ENCODE results near the gene CCDC47.
A peak's percentile ranks its signal among the peaks of the same experiment; 100 is the strongest.

CCDC47 gene

DNA sequence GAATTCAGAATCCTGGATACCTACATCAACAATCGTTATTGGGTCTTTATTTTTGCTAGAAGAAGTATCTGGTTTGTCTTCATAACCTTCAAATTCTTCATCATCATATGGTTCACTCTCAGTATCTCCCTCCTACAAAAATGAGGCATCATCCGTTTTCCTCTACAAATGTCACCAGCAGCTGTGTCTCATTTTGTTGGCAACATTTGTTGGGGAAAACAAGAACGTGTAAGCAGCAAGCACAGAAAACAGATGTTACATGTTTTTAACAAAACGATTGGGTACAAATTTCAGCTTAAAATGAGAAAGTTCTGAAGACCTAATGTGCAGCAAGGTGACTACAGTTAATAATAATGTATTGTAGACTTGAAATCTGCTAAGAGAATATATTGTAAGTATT lies 8.7 kb downstream of the CCDC47 start:
- Histone ChIP-seq H3K27ac (ENCODE audit: low read depth, low read length) (no peak overlapping the region), H3K4me3 (ENCODE audit: low read depth in 1 of 2, low read length in 2 of 2) (no peak overlapping the region), H3K36me3 (ENCODE audit: control insufficient read depth in 1 of 2, insufficient read depth in 2 of 2, low read length in 2 of 2) (peaks cover 12 to 41% of the 10 kb centered on the region in 2 donors), H3K4me1 (ENCODE audit: control insufficient read depth in 1 of 2, insufficient read depth in 2 of 2, low read length in 2 of 2) (peaks cover 8% of the 10 kb centered on the region in 2 donors), H3K9ac (ENCODE audit: low read depth in 1 of 2, low read length in 2 of 2) (no peak overlapping the region), H3K9me3 (ENCODE audit: control insufficient read depth in 1 of 2, low read length in 2 of 2) (no peaks in the 10 kb centered on the region), H3K27me3 (ENCODE audit: control insufficient read depth in 1 of 2, insufficient read depth in 2 of 2, low read length in 2 of 2) (no peaks in the 10 kb centered on the region)

DNA sequence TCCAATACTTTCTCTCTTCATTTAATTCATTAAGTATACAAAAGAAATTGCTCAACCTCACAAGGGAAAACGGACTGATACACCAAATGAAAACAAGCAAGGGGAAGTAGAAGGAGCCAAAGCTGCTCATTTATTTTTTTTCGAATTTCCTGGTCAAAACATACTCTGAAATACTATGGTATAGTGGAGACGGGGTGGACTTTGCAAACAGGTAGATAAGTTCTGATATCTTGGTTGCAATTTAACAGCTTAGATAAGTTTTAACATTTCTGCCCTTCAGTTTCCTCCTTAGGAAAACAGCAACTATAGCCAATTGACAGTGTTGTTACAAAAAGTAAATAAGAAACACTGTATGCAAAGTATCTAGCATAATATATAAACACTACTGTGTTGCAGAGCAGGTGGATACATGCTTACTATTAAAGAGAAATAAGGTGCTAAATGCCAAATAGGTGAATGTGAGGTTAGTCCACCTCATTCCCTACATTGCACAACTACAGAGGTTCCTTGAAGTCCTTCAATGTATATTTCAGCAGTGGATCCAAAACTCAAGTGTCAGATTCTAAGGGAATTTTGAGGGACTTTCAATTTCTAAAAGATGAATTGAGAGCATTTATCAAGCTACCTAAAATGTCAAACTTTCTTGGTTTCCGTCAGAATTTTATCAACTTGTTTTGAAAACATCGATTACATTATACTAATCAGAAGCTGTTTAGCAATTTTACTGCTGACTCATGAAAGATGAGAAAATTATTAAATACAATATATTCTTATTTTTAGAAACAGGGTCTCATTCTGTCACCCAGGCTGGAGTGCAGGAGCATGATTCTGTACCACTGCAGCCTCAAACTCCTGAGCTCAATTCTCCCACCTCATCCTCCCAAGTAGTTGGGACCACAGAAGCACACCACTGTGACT lies 11.0 kb downstream of the CCDC47 start:
- peak overlapping the region in 1 of 2 donors; percentile 25 for H3K9ac ChIP-seq (ENCODE audit: low read depth in 1 of 2, low read length in 2 of 2)
- peak overlapping the region in 1 of 2 donors; percentile 31 for H3K4me3 ChIP-seq (ENCODE audit: low read depth in 1 of 2, low read length in 2 of 2)
- H3K4me1 ChIP-seq (ENCODE audit: control insufficient read depth in 1 of 2, insufficient read depth in 2 of 2, low read length in 2 of 2) = peaks cover 8% of the 10 kb centered on the region in 2 donors
- peaks cover 17 to 49% of the 10 kb centered on the region in 2 donors for H3K36me3 ChIP-seq (ENCODE audit: control insufficient read depth in 1 of 2, insufficient read depth in 2 of 2, low read length in 2 of 2)
- H3K27me3 ChIP-seq (ENCODE audit: control insufficient read depth in 1 of 2, insufficient read depth in 2 of 2, low read length in 2 of 2) = no peaks in the 10 kb centered on the region
- no peaks in the 10 kb centered on the region for H3K9me3 ChIP-seq (ENCODE audit: control insufficient read depth in 1 of 2, low read length in 2 of 2)
- no peak overlapping the region for H3K27ac ChIP-seq (ENCODE audit: low read depth, low read length)

DNA sequence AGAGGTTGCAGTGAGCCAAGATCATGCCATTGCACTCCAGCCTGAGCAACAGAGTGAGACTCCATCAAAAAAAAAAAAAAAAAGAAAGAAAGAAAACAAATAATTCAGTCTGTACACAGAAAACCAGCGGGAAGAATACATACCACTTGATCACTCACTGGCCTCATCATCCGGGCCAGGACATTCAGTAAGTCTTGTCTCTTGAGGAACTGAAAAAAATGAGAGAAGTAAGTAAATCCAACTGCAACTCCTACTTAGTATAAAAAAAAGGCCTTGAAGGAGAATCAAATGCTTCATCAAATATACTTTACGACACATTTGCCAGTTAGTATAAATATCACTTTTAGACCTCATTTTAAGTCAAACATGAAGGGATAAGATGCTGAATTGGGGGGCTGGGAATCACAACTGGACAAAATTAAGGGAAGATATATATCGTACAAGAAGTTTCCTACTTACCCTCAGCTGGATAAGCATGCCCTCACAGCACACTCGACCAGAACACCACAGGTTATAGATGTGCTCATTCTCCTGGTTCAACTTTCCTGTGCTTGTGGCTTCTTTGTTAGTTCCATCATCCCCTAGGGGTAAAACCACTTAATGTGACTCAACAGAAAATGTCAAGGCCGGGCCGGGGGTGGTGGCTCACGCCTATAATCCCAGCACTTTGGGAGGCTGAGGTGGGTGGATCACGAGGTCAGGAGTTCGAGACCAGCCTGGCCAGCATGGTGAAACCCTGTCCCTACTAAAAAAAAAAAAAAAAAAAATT lies 12.4 kb downstream of the CCDC47 start:
- Histone ChIP-seq H3K27me3 (ENCODE audit: control insufficient read depth in 1 of 2, insufficient read depth in 2 of 2, low read length in 2 of 2) (no peaks in the 10 kb centered on the region), H3K27ac (ENCODE audit: low read depth, low read length) (no peak overlapping the region), H3K4me1 (ENCODE audit: control insufficient read depth in 1 of 2, insufficient read depth in 2 of 2, low read length in 2 of 2) (peaks cover 8% of the 10 kb centered on the region in 2 donors), H3K9ac (ENCODE audit: low read depth in 1 of 2, low read length in 2 of 2) (no peak overlapping the region), H3K9me3 (ENCODE audit: control insufficient read depth in 1 of 2, low read length in 2 of 2) (no peaks in the 10 kb centered on the region), H3K4me3 (ENCODE audit: low read depth in 1 of 2, low read length in 2 of 2) (no peak overlapping the region), H3K36me3 (ENCODE audit: control insufficient read depth in 1 of 2, insufficient read depth in 2 of 2, low read length in 2 of 2) (peaks cover 25 to 61% of the 10 kb centered on the region in 2 donors)

GRCh38 chr17:63758428-63758827 lies 15.0 kb downstream of the CCDC47 start:
- Histone ChIP-seq H3K27me3 (ENCODE audit: control insufficient read depth in 1 of 2, insufficient read depth in 2 of 2, low read length in 2 of 2) (no peaks in the 10 kb centered on the region), H3K4me1 (ENCODE audit: control insufficient read depth in 1 of 2, insufficient read depth in 2 of 2, low read length in 2 of 2) (peaks cover 8% of the 10 kb centered on the region in 2 donors), H3K4me3 (ENCODE audit: low read depth in 1 of 2, low read length in 2 of 2) (no peak overlapping the region), H3K9ac (ENCODE audit: low read depth in 1 of 2, low read length in 2 of 2) (no peak overlapping the region), H3K36me3 (ENCODE audit: control insufficient read depth in 1 of 2, insufficient read depth in 2 of 2, low read length in 2 of 2) (peaks cover 32 to 61% of the 10 kb centered on the region in 2 donors), H3K27ac (ENCODE audit: low read depth, low read length) (no peak overlapping the region), H3K9me3 (ENCODE audit: control insufficient read depth in 1 of 2, low read length in 2 of 2) (no peaks in the 10 kb centered on the region)

DNA sequence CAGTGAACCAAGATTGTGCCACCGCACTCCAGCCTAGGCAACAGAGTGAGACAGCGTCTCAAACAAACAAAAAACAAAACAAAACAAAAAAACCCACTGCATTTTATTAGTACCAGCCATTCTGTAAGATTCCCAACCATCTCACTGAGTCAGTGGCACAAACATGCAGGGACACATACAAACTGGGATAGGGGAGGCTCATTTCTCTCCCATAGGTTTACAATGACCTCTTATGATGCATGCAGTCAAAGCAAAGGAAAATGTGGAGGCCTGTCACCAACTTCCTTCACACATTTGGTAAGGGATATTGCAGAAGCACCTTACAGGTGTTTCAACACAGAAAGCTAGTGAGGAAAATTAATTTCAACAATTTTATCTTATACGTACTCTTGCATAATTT lies 19.4 kb downstream of the CCDC47 start:
- Histone ChIP-seq H3K4me1 (ENCODE audit: control insufficient read depth in 1 of 2, insufficient read depth in 2 of 2, low read length in 2 of 2) (no peaks in the 10 kb centered on the region), H3K36me3 (ENCODE audit: control insufficient read depth in 1 of 2, insufficient read depth in 2 of 2, low read length in 2 of 2) (peaks cover 33 to 76% of the 10 kb centered on the region in 2 donors), H3K9ac (ENCODE audit: low read depth in 1 of 2, low read length in 2 of 2) (no peak overlapping the region), H3K4me3 (ENCODE audit: low read depth in 1 of 2, low read length in 2 of 2) (no peak overlapping the region), H3K27me3 (ENCODE audit: control insufficient read depth in 1 of 2, insufficient read depth in 2 of 2, low read length in 2 of 2) (no peaks in the 10 kb centered on the region), H3K27ac (ENCODE audit: low read depth, low read length) (no peak overlapping the region), H3K9me3 (ENCODE audit: control insufficient read depth in 1 of 2, low read length in 2 of 2) (no peaks in the 10 kb centered on the region)

DNA sequence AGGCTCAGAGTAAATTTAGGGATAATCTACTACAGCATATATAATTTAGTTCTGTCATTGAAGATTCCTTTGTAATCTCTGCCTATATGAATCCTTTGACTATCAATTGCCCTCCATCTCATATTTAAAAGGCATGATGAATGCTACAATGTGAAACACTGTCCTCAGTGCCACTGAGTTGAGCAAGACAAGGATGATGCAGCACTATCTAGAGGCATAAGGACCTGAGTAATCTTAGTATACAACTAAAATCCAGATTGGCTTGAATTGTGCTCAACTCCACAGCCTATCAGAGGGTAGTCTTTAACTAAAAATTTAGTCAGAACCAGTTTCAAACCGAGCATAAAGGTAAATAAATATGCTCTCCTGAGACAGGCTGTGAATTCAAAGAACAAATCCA lies 20.2 kb downstream of the CCDC47 start:
- Histone ChIP-seq H3K27me3 (ENCODE audit: control insufficient read depth in 1 of 2, insufficient read depth in 2 of 2, low read length in 2 of 2) (no peaks in the 10 kb centered on the region), H3K4me1 (ENCODE audit: control insufficient read depth in 1 of 2, insufficient read depth in 2 of 2, low read length in 2 of 2) (no peaks in the 10 kb centered on the region), H3K4me3 (ENCODE audit: low read depth in 1 of 2, low read length in 2 of 2) (no peak overlapping the region), H3K9me3 (ENCODE audit: control insufficient read depth in 1 of 2, low read length in 2 of 2) (no peaks in the 10 kb centered on the region), H3K9ac (ENCODE audit: low read depth in 1 of 2, low read length in 2 of 2) (no peak overlapping the region), H3K27ac (ENCODE audit: low read depth, low read length) (no peak overlapping the region), H3K36me3 (ENCODE audit: control insufficient read depth in 1 of 2, insufficient read depth in 2 of 2, low read length in 2 of 2) (peaks cover 36 to 74% of the 10 kb centered on the region in 2 donors)

GRCh38 chr17:63752707-63753106 lies 20.7 kb downstream of the CCDC47 start:
- H3K9me3 ChIP-seq (ENCODE audit: control insufficient read depth in 1 of 2, low read length in 2 of 2) = no peaks in the 10 kb centered on the region
- H3K9ac ChIP-seq (ENCODE audit: low read depth in 1 of 2, low read length in 2 of 2) = no peak overlapping the region
- peaks cover 33 to 73% of the 10 kb centered on the region in 2 donors for H3K36me3 ChIP-seq (ENCODE audit: control insufficient read depth in 1 of 2, insufficient read depth in 2 of 2, low read length in 2 of 2)
- no peaks in the 10 kb centered on the region for H3K27me3 ChIP-seq (ENCODE audit: control insufficient read depth in 1 of 2, insufficient read depth in 2 of 2, low read length in 2 of 2)
- no peaks in the 10 kb centered on the region for H3K4me1 ChIP-seq (ENCODE audit: control insufficient read depth in 1 of 2, insufficient read depth in 2 of 2, low read length in 2 of 2)
- H3K4me3 ChIP-seq (ENCODE audit: low read depth in 1 of 2, low read length in 2 of 2) = no peak overlapping the region
- H3K27ac ChIP-seq (ENCODE audit: low read depth, low read length) = no peak overlapping the region

GRCh38 chr17:63751806-63752205 lies 21.6 kb downstream of the CCDC47 start:
- Histone ChIP-seq H3K9me3 (ENCODE audit: control insufficient read depth in 1 of 2, low read length in 2 of 2) (no peaks in the 10 kb centered on the region), H3K27me3 (ENCODE audit: control insufficient read depth in 1 of 2, insufficient read depth in 2 of 2, low read length in 2 of 2) (no peaks in the 10 kb centered on the region), H3K4me1 (ENCODE audit: control insufficient read depth in 1 of 2, insufficient read depth in 2 of 2, low read length in 2 of 2) (no peaks in the 10 kb centered on the region), H3K36me3 (ENCODE audit: control insufficient read depth in 1 of 2, insufficient read depth in 2 of 2, low read length in 2 of 2) (peaks cover 31 to 72% of the 10 kb centered on the region in 2 donors), H3K4me3 (ENCODE audit: low read depth in 1 of 2, low read length in 2 of 2) (no peak overlapping the region), H3K27ac (ENCODE audit: low read depth, low read length) (no peak overlapping the region), H3K9ac (ENCODE audit: low read depth in 1 of 2, low read length in 2 of 2) (no peak overlapping the region)

GRCh38 chr17:63741408-63742173 lies 31.8 kb downstream of the CCDC47 start, which contains the start of gene STRADA:
Gene STRADA (minus strand): TSS chr17:63741799. CDS start chr17:63728369, 13,430 bp downstream.
- no peaks in the 10 kb centered on the region for H3K27me3 ChIP-seq (ENCODE audit: control insufficient read depth in 1 of 2, insufficient read depth in 2 of 2, low read length in 2 of 2)
- H3K9me3 ChIP-seq (ENCODE audit: control insufficient read depth in 1 of 2, low read length in 2 of 2) = no peaks in the 10 kb centered on the region
- H3K36me3 ChIP-seq (ENCODE audit: control insufficient read depth in 1 of 2, insufficient read depth in 2 of 2, low read length in 2 of 2) = peaks cover 8 to 13% of the 10 kb centered on the region in 2 donors
- peak within 1 kb of the TSS; percentile 94 for H3K27ac ChIP-seq (ENCODE audit: low read depth, low read length)
- H3K4me1 ChIP-seq (ENCODE audit: control insufficient read depth in 1 of 2, insufficient read depth in 2 of 2, low read length in 2 of 2) = peaks cover 6 to 10% of the 10 kb centered on the region in 2 donors
- H3K4me3 ChIP-seq (ENCODE audit: low read depth in 1 of 2, low read length in 2 of 2) = peak within 1 kb of the TSS; percentile 91
- H3K9ac ChIP-seq (ENCODE audit: low read depth in 1 of 2, low read length in 2 of 2) = peak within 1 kb of the TSS; percentile 85 to 96
